Stimulated activated CD8-positive, alpha-beta memory T cell treated with anti-CD3 and anti-CD28 coated beads, Interleukin-2, amount 100 ng/mL, for 48 hours (primary cell): Measurements from ENCODE around the gene USP17L28.
"Not testable (repeated sequence)": the region's sequence is repeated elsewhere in the genome, so short reads cannot be mapped to it uniquely, and the experiment has no call there.

Experiments used
- DNase-seq, 2 donors: peaks; one replicate each; pipeline ENCODE4 v3.0.0-alpha.2; 2020; ENCODE audit warnings: low read depth in 2 of 2

USP17L28 gene, protein sequence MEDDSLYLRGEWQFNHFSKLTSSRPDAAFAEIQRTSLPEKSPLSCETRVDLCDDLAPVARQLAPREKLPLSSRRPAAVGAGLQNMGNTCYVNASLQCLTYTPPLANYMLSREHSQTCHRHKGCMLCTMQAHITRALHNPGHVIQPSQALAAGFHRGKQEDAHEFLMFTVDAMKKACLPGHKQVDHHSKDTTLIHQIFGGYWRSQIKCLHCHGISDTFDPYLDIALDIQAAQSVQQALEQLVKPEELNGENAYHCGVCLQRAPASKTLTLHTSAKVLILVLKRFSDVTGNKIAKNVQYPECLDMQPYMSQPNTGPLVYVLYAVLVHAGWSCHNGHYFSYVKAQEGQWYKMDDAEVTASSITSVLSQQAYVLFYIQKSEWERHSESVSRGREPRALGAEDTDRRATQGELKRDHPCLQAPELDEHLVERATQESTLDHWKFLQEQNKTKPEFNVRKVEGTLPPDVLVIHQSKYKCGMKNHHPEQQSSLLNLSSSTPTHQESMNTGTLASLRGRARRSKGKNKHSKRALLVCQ

DNA sequence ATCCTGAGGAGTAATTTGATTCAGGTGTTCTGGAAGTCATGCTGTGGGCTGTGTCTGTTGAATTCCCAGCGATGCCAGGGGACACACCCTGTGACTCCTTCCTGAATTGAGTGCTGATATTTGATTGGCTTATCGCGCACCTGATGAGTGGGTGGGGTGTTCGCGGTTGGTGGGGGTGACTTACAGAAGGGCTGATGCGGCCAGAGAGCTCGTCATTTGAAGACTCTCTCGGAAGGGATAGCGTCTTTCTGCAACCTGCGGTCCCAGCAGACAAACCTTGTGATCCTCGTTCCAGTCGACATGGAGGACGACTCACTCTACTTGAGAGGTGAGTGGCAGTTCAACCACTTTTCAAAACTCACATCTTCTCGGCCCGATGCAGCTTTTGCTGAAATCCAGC is at the start of gene USP17L28:
TSS of gene USP17L28 (plus strand) at position 301 of the 400 bp plus-strand sequence. CDS start at position 301, 0 bp downstream.
- DNase-seq, result not testable (repeated sequence)

DNA sequence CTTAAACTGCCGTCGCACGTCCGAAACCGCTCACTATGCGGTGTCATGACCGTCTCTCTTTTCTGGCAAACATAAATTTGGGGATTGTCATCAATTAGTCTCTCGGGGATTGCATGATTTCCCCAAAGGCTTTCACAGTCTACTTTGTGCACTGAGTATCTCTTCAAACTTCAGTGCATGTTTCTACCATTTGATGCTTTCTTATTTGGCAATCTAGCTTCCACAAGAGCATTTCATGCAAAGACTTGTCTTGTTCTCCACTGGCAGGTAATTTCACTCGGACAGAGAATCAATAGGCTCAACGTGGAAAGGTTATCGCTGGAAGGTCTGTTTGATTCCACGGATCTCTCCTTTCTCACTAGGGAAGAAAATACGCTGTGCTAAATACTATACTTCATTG is 24.5 kb upstream of the USP17L28 start:
- DNase-seq, result not testable (repeated sequence)

DNA sequence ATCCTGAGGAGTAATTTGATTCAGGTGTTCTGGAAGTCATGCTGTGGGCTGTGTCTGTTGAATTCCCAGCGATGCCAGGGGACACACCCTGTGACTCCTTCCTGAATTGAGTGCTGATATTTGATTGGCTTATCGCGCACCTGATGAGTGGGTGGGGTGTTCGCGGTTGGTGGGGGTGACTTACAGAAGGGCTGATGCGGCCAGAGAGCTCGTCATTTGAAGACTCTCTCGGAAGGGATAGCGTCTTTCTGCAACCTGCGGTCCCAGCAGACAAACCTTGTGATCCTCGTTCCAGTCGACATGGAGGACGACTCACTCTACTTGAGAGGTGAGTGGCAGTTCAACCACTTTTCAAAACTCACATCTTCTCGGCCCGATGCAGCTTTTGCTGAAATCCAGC is 23.8 kb upstream of the USP17L28 start, which contains the start of gene USP17L24:
TSS of gene USP17L24 (plus strand) at position 301 of the 400 bp plus-strand sequence. CDS start at position 301, 0 bp downstream.
- DNase-seq, result not testable (repeated sequence)

DNA sequence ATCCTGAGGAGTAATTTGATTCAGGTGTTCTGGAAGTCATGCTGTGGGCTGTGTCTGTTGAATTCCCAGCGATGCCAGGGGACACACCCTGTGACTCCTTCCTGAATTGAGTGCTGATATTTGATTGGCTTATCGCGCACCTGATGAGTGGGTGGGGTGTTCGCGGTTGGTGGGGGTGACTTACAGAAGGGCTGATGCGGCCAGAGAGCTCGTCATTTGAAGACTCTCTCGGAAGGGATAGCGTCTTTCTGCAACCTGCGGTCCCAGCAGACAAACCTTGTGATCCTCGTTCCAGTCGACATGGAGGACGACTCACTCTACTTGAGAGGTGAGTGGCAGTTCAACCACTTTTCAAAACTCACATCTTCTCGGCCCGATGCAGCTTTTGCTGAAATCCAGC is 19.1 kb upstream of the USP17L28 start, which contains the start of gene USP17L25:
TSS of gene USP17L25 (plus strand) at position 301 of the 400 bp plus-strand sequence. CDS start at position 301, 0 bp downstream.
- not testable (repeated sequence) for DNase-seq

DNA sequence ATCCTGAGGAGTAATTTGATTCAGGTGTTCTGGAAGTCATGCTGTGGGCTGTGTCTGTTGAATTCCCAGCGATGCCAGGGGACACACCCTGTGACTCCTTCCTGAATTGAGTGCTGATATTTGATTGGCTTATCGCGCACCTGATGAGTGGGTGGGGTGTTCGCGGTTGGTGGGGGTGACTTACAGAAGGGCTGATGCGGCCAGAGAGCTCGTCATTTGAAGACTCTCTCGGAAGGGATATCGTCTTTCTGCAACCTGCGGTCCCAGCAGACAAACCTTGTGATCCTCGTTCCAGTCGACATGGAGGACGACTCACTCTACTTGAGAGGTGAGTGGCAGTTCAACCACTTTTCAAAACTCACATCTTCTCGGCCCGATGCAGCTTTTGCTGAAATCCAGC is 14.3 kb upstream of the USP17L28 start, which contains the start of gene USP17L26:
TSS of gene USP17L26 (plus strand) at position 301 of the 400 bp plus-strand sequence. CDS start at position 301, 0 bp downstream.
- DNase-seq, result not testable (repeated sequence)

DNA sequence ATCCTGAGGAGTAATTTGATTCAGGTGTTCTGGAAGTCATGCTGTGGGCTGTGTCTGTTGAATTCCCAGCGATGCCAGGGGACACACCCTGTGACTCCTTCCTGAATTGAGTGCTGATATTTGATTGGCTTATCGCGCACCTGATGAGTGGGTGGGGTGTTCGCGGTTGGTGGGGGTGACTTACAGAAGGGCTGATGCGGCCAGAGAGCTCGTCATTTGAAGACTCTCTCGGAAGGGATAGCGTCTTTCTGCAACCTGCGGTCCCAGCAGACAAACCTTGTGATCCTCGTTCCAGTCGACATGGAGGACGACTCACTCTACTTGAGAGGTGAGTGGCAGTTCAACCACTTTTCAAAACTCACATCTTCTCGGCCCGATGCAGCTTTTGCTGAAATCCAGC is 9.6 kb upstream of the USP17L28 start, which contains the start of gene USP17L5:
TSS of gene USP17L5 (plus strand) at position 301 of the 400 bp plus-strand sequence. CDS start at position 301, 0 bp downstream.
- not testable (repeated sequence) for DNase-seq

DNA sequence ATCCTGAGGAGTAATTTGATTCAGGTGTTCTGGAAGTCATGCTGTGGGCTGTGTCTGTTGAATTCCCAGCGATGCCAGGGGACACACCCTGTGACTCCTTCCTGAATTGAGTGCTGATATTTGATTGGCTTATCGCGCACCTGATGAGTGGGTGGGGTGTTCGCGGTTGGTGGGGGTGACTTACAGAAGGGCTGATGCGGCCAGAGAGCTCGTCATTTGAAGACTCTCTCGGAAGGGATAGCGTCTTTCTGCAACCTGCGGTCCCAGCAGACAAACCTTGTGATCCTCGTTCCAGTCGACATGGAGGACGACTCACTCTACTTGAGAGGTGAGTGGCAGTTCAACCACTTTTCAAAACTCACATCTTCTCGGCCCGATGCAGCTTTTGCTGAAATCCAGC is 4.8 kb upstream of the USP17L28 start, which contains the start of gene USP17L27:
TSS of gene USP17L27 (plus strand) at position 301 of the 400 bp plus-strand sequence. CDS start at position 301, 0 bp downstream.
- DNase-seq, result not testable (repeated sequence)

DNA sequence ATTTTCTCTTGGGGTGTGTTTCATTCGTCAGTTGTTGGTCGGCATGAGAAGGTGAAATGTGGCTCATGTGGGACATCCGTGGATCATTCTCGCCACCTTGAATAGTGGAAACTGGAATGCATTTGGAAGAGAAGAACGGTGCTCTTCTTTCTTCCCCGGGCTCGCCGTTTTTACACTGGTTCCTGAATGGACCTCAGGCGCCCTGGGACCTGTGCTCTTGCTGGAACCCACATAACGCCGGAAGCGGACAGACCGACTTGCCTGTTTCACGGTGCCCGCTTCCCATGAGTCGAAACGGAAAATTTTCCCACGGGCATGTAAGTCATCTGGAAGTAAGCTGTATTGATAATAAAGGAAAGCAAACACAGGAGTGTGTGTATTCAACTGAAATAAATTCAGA is 2.2 kb downstream of the USP17L28 start:
- DNase-seq, result not testable (repeated sequence)

DNA sequence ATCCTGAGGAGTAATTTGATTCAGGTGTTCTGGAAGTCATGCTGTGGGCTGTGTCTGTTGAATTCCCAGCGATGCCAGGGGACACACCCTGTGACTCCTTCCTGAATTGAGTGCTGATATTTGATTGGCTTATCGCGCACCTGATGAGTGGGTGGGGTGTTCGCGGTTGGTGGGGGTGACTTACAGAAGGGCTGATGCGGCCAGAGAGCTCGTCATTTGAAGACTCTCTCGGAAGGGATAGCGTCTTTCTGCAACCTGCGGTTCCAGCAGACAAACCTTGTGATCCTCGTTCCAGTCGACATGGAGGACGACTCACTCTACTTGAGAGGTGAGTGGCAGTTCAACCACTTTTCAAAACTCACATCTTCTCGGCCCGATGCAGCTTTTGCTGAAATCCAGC is 4.6 kb downstream of the USP17L28 start, which contains the start of gene USP17L29:
TSS of gene USP17L29 (plus strand) at position 301 of the 400 bp plus-strand sequence. CDS start at position 301, 0 bp downstream.
- not testable (repeated sequence) for DNase-seq

DNA sequence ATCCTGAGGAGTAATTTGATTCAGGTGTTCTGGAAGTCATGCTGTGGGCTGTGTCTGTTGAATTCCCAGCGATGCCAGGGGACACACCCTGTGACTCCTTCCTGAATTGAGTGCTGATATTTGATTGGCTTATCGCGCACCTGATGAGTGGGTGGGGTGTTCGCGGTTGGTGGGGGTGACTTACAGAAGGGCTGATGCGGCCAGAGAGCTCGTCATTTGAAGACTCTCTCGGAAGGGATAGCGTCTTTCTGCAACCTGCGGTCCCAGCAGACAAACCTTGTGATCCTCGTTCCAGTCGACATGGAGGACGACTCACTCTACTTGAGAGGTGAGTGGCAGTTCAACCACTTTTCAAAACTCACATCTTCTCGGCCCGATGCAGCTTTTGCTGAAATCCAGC is 14.1 kb downstream of the USP17L28 start, which contains the start of gene USP17L30:
TSS of gene USP17L30 (plus strand) at position 301 of the 400 bp plus-strand sequence. CDS start at position 301, 0 bp downstream.
- DNase-seq, result not testable (repeated sequence)

DNA sequence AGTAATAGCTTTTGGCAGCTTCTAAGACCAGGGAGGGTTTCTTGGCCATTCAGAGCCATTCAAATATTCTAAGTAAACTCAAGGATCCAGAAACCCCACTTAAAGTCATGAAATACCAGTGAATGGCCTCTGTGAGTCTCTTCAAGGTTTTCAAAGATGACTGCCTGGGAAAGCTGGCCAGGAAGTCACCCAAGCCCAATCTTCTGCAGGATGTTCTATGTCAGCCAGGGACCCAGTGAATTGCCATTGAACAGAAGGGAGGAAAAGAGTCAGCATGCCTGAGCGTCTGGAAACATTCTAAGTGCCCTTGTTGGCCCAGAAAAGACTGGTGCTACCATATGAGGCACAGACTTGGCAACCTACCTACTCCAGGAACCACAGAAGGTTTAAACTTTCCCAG is 31.2 kb downstream of the USP17L28 start:
- DNase-seq, result not testable (repeated sequence)

DNA sequence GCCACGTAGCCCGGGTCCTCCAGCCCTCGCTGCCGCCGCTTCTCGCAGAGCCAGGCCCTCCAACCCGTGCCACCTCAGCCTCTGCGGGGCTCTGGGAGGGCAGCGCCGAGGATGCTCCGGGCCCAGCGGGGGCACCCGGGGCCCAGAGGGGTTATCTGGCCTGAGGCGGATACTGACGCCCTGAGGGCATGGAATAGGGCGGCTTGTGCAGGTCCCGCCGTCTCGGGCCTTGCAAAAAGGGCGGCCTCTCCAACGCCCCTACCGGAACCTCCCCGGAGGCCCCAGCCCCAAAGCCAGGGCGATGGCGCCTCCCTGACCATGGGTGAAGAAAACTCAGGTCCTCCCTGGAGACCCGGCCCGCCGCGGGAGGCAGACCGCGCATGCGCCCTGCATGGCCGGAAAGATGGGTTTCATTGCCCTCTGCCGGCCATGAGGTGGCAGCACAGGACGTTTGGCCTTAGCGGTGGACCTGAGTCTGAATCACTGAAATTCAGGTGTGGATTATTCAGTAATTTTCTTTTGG is 32.4 kb downstream of the USP17L28 start:
- DNase-seq, result peak in 1 of 2 donors; percentile 47

DNA sequence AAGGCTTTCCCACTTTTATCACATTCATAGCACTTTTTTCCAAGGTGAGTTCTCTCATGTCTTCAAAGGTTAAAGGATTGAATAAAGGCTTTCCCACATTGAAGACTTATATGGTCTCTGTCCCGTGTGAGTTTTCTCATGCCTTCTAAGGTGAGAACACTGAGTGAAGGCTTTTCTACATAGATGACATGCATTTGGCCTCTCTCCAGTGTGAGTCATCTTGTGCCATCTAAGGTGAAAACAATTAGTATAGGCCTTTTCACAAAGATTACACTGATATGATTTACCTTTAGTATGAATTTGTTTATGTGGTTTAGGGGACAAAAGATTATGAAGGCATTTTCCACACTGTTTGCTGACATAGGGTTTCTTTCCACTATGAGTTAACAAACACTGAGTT is 35.4 kb downstream of the USP17L28 start:
- no peak for DNase-seq

DNA sequence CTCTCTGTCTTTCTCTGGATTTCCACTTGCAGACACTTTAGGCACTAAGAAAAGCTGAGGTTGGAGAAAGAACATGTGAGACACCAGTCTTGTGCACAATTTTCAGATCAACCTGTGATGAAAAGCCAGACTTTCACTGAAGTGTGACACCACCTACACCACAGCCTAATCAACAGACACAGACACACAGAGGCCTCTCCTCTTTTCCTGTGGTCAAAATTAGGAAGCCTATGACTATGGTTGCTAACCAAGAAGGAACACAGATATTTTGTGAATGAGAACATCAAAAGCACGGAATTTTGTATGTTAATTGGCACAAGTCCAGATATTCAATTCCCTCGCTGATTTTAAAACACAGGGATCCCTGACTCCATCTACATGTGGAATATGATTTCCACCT is 40.3 kb downstream of the USP17L28 start:
- not testable (repeated sequence) for DNase-seq
